SK-N-SH (cell line): ENCODE data around the gene ZSCAN5C. TPM values are rescaled to one million over a fixed set of nuclear protein-coding genes. Genes with fewer than 3 reads are reported as not detected.

ENCODE experiments used
- CTCF ChIA-PET: fragments of 300-600, 350-600 bp; formaldehyde crosslinking; extraction: SDS; loops from one replicate; lab custom pipeline; 2021; lab: Yijun Ruan, JAX
- POLR2A ChIA-PET: fragments of 350-600 bp; sonication (Branson Sonifier 250); formaldehyde crosslinking; extraction: SDS; loops from one replicate; lab custom pipeline; 2020; ENCODE audit warnings: antibody characterized with exemption, inconsistent platforms; lab: Yijun Ruan, JAX
- DNase-seq: peaks from one replicate; pipeline ENCODE4 v3.0.0; 2012
- H2AFZ ChIP-seq: fragments of 200-600 bp; sonication (generic); 2 replicates; pipeline ENCODE4 v1.8.1; 2016; ENCODE audit warnings: antibody characterized with exemption, mild to moderate bottlenecking, low read depth
- H3F3A ChIP-seq: fragments of 200-600 bp; sonication (generic); replicated peaks from 2 replicates; pipeline ENCODE3; 2016; ENCODE audit warnings: antibody characterized with exemption, mild to moderate bottlenecking; ENCODE audit not compliant: insufficient read depth
- H3K27ac ChIP-seq, 2 experiments: fragments of 200-500 bp in 1 of 2; fragments of 200-600 bp in 1 of 2; sonication (Bioruptor generic) in 1 of 2; sonication (generic), shearing (Covaris generic) in 1 of 2; 2 replicates each; pipeline versions ENCODE4 v1.5.1 to v1.6.1; 2014 to 2016; ENCODE audit warnings: low read depth in 2 of 2, inconsistent platforms in 1 of 2, low read length in 1 of 2, mild to moderate bottlenecking in 1 of 2, mixed read lengths in 1 of 2
- H3K27me3 ChIP-seq: fragments of 200-600 bp; sonication (generic), shearing (Covaris generic); 2 replicates; pipeline ENCODE4 v1.6.1; 2016; ENCODE audit warnings: mixed run types; ENCODE audit not compliant: insufficient read depth
- H3K36me3 ChIP-seq, 2 experiments: fragments of 200-500 bp in 1 of 2; fragments of 200-600 bp in 1 of 2; sonication (Bioruptor generic) in 1 of 2; sonication (generic) in 1 of 2; replicated peaks in 1 of 2; 2 replicates each; pipeline versions ENCODE3 to v1.5.1; 2014 to 2016; ENCODE audit warnings: low read length in 1 of 2, mild to moderate bottlenecking in 1 of 2; ENCODE audit not compliant: insufficient read depth in 2 of 2, control insufficient read depth in 1 of 2
- H3K4me1 ChIP-seq, 2 experiments: fragments of 200-500 bp in 1 of 2; fragments of 200-600 bp in 1 of 2; sonication (Bioruptor generic) in 1 of 2; sonication (generic), shearing (Covaris generic) in 1 of 2; 2 replicates each; pipeline versions ENCODE4 v1.5.1 to v1.6.1; 2014 to 2016; ENCODE audit warnings: low read depth in 1 of 2, low read length in 1 of 2, mixed run types in 1 of 2; ENCODE audit not compliant: insufficient read depth in 2 of 2, control insufficient read depth in 1 of 2
- H3K4me2 ChIP-seq: fragments of 200-600 bp; sonication (generic), shearing (Covaris generic); 2 replicates; pipeline ENCODE4 v1.6.1; 2017; ENCODE audit warnings: mixed run types
- H3K4me3 ChIP-seq, 2 experiments: fragments of 200-500 bp in 1 of 2; fragments of 200-600 bp in 1 of 2; sonication (Bioruptor generic) in 1 of 2; sonication (generic), shearing (Covaris generic) in 1 of 2; 2 replicates each; pipeline versions ENCODE4 v1.5.1 to v1.8.1; 2014 to 2016; ENCODE audit warnings: low read depth in 2 of 2, inconsistent platforms in 1 of 2, low read length in 1 of 2, mild to moderate bottlenecking in 1 of 2, mixed read lengths in 1 of 2, moderate library complexity in 1 of 2
- H3K79me2 ChIP-seq: fragments of 200-600 bp; sonication (generic); 2 replicates; pipeline ENCODE4 v1.8.1; 2017; ENCODE audit warnings: mild to moderate bottlenecking; ENCODE audit not compliant: insufficient read depth
- H3K9ac ChIP-seq: fragments of 200-600 bp; sonication (generic); 2 replicates; pipeline ENCODE4 v1.6.1; 2017; ENCODE audit warnings: mixed run types
- H3K9me2 ChIP-seq: fragments of 200-600 bp; sonication (generic); 2 replicates; pipeline ENCODE4 v1.6.1; 2017; ENCODE audit warnings: mixed run types
- H3K9me3 ChIP-seq: fragments of 200-600 bp; sonication (generic); 2 replicates; pipeline ENCODE4 v1.6.1; 2017; ENCODE audit warnings: mixed run types, mild to moderate bottlenecking, moderate library complexity
- H4K20me1 ChIP-seq: fragments of 200-600 bp; sonication (generic); 2 replicates; pipeline ENCODE4 v1.6.1; 2017; ENCODE audit warnings: mild to moderate bottlenecking, mixed run types; ENCODE audit not compliant: insufficient read depth
- FOXJ3 ChIP-seq: sonication (generic); formaldehyde crosslinking; IDR thresholded peaks from 2 replicates; pipeline ENCODE4 v1.5.1; 2020; ENCODE audit warnings: mild to moderate bottlenecking, missing genetic modification reagents
- GABPA ChIP-seq: IDR thresholded peaks from 2 replicates; pipeline ENCODE4 v1.4.0; 2012; ENCODE audit warnings: low read depth, mild to moderate bottlenecking
- MEF2A ChIP-seq: IDR thresholded peaks from 2 replicates; pipeline ENCODE4 v1.4.0; 2012; ENCODE audit warnings: low read depth, borderline replicate concordance
- MXI1 ChIP-seq: IDR thresholded peaks from 2 replicates; pipeline ENCODE4 v1.6.1; 2012; ENCODE audit warnings: mild to moderate bottlenecking, low read depth, low read length, improper control_type of control experiment
- RAD21 ChIP-seq: IDR thresholded peaks from 2 replicates; pipeline ENCODE4 v1.6.1; 2012; ENCODE audit warnings: mild to moderate bottlenecking, low read length
- RCOR1 ChIP-seq: fragments of 150-350 bp; IDR thresholded peaks from 2 replicates; pipeline ENCODE4 v1.6.1; 2017; ENCODE audit warnings: antibody characterized with exemption, low read length
- RXRA ChIP-seq: IDR thresholded peaks from 2 replicates; pipeline ENCODE4 v1.4.0; 2012; ENCODE audit warnings: low read depth, mild to moderate bottlenecking, borderline replicate concordance
- TCF12 ChIP-seq: IDR thresholded peaks from 2 replicates; pipeline ENCODE4 v1.4.0; 2012
- WGBS: methylation state at CpG from one replicate; pipeline ENCODE4 v1.1.6; 2017; ENCODE audit warnings: low lambda C conversion rate; 5-methylcytosine and 5-hydroxymethylcytosine counted together
- polyA plus RNA-seq, 3 experiments: library from polyadenylated mRNA; depleted of rRNA; stranded (reverse); fragments of >200 nt; gene quantifications; 2 replicates each; pipeline ENCODE4 v1.2.3, GENCODE V29; 2012
- TF ChIP-seq, protein P1 (sequence below): IDR thresholded peaks from 2 replicates; pipeline ENCODE4 v1.4.0; 2012; ENCODE audit warnings: low read depth, borderline replicate concordance
- TF ChIP-seq, protein P2 (sequence below): IDR thresholded peaks from 2 replicates; pipeline ENCODE4 v1.6.1; 2012; ENCODE audit warnings: mild to moderate bottlenecking, low read depth, low read length, moderate library complexity
- TF ChIP-seq, protein P3 (sequence below): fragments of 150-350 bp; IDR thresholded peaks from 2 replicates; pipeline ENCODE4 v1.6.1; 2016; ENCODE audit warnings: mild to moderate bottlenecking, low read depth, low read length
- TF ChIP-seq, protein P4 (sequence below): IDR thresholded peaks from 2 replicates; pipeline ENCODE4 v1.4.0; 2012; ENCODE audit warnings: low read depth

Gene ZSCAN5C
- polyA plus RNA-seq, 1 of the 3 experiments (the other 2 are of a cell fraction) = not detected

DNA sequence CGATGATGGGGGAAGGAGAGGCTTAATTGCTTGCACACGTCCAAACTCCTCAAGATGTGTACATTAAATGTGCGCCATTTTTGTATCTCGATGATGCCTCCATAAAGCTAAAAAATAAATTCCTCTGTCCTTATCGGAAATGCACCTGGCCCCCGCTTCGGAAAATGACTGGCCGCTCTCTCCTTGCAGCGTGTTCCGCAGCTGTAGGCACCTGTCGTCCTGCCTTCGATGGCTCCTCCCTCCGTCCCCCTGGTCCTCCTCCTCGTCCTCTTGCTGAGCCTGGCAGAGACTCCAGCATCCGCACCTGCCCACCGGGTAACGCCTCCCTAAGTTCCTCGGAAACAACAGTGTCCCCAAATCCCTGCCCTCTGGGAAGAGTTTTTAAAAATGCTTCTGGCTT, 25.2 kb upstream of the ZSCAN5C start:
- TF ChIP-seq TCF12 = no peak
- TF ChIP-seq, protein P1, sequence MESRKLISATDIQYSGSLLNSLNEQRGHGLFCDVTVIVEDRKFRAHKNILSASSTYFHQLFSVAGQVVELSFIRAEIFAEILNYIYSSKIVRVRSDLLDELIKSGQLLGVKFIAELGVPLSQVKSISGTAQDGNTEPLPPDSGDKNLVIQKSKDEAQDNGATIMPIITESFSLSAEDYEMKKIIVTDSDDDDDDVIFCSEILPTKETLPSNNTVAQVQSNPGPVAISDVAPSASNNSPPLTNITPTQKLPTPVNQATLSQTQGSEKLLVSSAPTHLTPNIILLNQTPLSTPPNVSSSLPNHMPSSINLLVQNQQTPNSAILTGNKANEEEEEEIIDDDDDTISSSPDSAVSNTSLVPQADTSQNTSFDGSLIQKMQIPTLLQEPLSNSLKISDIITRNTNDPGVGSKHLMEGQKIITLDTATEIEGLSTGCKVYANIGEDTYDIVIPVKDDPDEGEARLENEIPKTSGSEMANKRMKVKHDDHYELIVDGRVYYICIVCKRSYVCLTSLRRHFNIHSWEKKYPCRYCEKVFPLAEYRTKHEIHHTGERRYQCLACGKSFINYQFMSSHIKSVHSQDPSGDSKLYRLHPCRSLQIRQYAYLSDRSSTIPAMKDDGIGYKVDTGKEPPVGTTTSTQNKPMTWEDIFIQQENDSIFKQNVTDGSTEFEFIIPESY = no peak
- no peak for TF ChIP-seq RCOR1
- TF ChIP-seq, protein P2, sequence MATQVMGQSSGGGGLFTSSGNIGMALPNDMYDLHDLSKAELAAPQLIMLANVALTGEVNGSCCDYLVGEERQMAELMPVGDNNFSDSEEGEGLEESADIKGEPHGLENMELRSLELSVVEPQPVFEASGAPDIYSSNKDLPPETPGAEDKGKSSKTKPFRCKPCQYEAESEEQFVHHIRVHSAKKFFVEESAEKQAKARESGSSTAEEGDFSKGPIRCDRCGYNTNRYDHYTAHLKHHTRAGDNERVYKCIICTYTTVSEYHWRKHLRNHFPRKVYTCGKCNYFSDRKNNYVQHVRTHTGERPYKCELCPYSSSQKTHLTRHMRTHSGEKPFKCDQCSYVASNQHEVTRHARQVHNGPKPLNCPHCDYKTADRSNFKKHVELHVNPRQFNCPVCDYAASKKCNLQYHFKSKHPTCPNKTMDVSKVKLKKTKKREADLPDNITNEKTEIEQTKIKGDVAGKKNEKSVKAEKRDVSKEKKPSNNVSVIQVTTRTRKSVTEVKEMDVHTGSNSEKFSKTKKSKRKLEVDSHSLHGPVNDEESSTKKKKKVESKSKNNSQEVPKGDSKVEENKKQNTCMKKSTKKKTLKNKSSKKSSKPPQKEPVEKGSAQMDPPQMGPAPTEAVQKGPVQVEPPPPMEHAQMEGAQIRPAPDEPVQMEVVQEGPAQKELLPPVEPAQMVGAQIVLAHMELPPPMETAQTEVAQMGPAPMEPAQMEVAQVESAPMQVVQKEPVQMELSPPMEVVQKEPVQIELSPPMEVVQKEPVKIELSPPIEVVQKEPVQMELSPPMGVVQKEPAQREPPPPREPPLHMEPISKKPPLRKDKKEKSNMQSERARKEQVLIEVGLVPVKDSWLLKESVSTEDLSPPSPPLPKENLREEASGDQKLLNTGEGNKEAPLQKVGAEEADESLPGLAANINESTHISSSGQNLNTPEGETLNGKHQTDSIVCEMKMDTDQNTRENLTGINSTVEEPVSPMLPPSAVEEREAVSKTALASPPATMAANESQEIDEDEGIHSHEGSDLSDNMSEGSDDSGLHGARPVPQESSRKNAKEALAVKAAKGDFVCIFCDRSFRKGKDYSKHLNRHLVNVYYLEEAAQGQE = no peak
- no peak for TF ChIP-seq MXI1
- TF ChIP-seq FOXJ3 (CRISPR knock-in tag) = no peak
- TF ChIP-seq, protein P3, sequence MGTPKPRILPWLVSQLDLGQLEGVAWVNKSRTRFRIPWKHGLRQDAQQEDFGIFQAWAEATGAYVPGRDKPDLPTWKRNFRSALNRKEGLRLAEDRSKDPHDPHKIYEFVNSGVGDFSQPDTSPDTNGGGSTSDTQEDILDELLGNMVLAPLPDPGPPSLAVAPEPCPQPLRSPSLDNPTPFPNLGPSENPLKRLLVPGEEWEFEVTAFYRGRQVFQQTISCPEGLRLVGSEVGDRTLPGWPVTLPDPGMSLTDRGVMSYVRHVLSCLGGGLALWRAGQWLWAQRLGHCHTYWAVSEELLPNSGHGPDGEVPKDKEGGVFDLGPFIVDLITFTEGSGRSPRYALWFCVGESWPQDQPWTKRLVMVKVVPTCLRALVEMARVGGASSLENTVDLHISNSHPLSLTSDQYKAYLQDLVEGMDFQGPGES = no peak
- TF ChIP-seq GABPA = no peak
- no peak for TF ChIP-seq MEF2A
- TF ChIP-seq, protein P4, sequence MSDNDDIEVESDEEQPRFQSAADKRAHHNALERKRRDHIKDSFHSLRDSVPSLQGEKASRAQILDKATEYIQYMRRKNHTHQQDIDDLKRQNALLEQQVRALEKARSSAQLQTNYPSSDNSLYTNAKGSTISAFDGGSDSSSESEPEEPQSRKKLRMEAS = no peak
- TF ChIP-seq RAD21 = no peak
- no peak for TF ChIP-seq RXRA
- Histone ChIP-seq H3K4me2 (no peak overlapping the region), H3K4me1 (no peaks in the 10 kb centered on the region), H2AFZ (no peak overlapping the region), H4K20me1 (no peaks in the 10 kb centered on the region), H3F3A (no peaks in the 10 kb centered on the region), H3K4me3 (no peak overlapping the region), H3K9ac (no peak overlapping the region), H3K36me3 (no peaks in the 10 kb centered on the region), H3K27ac (no peak overlapping the region), H3K9me2 (no peaks in the 10 kb centered on the region), H3K9me3 (no peaks in the 10 kb centered on the region), H3K27me3 (peaks cover 77% of the 10 kb centered on the region), H3K79me2 (no peaks in the 10 kb centered on the region)
- DNase-seq = no peak
- ChIA-PET CTCF (interaction anchor here (0.9 to 2.8 kb wide), 6 partner anchors 15 to 157 kb away, joined by 3 to 11 read pairs (median 6); no protein-coding TSS in a partner anchor), POLR2A (no interaction called here)
- 16% methylated on average over 18 of the region's 18 CpGs for WGBS
